HG03066 (cell line): ENCODE measurements around the gene APCDD1.

ENCODE experiments used
- ATAC-seq: cut with Tn5 transposase; IDR thresholded peaks from one replicate; pipeline ENCODE4 v1.9.1; 2021; ENCODE audit warnings: low read depth; ENCODE audit not compliant: unreplicated experiment

The APCDD1 gene

DNA sequence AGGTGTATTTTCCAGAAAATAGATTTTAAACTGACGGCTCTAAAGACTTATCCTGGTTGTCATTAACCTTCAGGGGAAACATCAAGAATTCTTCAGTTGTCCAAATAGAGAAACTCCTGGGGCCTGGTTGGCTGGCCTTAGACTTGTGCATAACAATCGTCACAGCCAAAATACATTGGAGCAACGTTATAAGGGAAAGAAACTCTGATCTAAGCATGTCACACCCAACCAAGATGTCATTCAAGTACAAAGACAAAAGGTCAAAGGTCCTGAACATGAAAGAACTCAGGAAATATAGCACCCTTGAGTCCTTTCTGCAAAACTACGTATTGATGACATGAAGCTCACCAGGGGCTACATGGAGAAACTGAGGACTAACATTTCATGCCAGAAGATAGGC, 23.8 kb upstream of the APCDD1 start:
- ATAC-seq, result no peak

DNA sequence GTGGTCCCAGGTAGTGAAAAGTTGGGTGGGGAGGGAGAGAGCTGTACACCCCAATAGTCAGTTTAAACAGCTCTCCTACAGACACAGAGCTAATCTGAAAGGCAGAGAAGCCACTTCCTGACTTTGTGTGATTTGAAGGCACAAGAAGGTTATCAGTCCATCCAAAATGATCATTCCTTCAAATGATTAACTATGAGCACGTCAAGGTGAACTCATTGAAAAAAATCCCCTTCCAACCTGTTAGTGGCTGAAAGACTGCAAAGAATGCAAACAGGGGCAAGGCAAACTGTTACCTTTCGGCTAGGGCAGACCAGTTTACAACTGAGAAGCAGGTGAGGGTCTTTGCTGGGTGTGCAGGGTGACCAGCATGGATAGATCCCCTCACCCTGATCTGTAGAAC, 22.8 kb upstream of the APCDD1 start:
- no peak for ATAC-seq

DNA sequence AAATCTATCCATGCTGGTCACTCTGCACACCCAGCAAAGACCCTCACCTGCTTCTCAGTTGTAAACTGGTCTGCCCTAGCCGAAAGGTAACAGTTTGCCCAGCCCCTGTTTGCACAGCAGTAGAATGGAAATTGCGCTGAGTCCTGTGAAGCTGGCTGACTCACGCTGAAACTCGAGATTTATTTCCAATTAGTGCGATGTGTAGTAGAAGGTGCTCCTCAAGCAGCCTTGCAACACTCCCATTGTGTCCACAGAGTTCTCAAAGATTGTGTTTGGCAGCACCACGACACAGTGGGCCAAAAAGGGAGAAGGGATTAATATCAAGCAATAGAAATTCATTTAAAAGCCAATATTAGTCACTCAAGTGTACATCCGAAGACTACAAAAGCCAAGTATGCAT, 21.7 kb upstream of the APCDD1 start:
- ATAC-seq, result no peak

DNA sequence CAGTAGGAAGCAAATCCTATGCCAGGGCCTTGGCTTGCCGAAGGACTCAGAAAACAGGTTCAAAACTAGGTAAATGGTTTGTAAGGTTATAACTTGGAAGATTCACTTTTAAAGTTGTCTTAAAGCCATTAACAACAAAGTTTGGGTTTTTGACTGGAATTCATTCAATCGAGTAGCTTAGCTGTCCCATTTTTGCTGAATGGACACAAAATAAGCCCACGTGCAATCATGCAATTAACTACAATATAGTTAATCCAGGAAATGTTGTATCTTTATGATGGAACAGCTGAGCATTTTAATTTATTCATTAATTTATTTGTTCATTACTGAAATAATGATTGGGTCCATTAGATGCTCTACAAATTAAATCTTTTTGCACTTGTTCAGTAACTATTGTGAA, 18.3 kb upstream of the APCDD1 start:
- no peak for ATAC-seq

DNA sequence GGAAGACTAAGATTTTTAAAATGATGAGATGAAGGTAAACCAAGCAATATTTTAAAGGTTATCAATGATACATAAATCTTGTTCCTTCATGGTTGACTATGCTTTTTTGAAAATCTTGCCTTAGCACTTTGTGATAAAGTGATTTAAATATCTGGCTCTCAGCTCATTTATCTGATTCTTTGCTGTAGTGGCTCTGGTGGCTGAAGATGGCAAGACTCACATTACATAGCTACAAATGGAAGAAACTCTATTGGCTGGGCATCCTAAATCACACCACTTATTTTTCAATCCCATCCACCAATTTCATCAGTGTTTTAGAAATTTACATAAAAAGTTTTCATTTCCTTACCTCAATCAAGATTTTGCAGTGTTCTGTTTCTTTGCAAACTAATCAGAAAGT, 16.6 kb upstream of the APCDD1 start:
- ATAC-seq, result no peak

DNA sequence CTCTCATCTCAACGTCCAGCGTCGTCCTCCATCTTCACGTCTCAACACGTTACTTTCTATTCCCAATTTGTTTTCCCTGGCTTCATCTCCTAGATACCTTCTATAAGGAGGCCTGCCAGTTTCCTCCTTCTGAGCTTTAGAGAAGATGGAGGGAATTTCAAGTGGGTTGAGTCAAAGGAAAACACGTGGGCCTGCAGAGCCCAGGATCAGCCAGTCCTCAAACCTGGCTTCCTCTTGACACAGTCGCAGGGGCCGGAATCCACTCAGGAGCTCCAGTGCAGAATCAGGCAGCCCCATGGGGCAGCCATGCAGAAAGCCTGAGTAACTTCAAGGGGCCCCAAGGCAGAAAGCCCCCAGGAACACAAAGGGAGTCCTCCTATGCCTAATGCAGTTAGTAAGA, 14.5 kb upstream of the APCDD1 start:
- ATAC-seq, result no peak

DNA sequence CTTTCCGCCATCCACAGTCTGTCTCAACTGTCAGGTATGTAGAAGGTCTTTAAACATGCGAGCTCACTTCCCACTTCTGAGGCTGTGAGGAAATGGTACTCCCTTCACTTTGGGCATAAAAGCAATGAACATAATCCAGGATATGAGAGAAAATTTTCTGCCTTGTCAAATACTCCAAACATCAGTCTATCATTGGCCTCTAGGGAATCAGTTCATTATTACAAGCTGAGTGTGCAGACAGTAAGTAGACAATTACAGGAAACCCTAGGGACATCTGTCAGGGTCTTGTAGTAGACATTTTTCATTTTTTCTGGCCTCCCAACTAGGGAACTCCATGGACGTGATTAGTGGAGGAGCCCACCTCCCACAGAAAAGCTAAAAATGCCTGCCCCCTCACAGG, 13.6 kb upstream of the APCDD1 start:
- no peak for ATAC-seq

DNA sequence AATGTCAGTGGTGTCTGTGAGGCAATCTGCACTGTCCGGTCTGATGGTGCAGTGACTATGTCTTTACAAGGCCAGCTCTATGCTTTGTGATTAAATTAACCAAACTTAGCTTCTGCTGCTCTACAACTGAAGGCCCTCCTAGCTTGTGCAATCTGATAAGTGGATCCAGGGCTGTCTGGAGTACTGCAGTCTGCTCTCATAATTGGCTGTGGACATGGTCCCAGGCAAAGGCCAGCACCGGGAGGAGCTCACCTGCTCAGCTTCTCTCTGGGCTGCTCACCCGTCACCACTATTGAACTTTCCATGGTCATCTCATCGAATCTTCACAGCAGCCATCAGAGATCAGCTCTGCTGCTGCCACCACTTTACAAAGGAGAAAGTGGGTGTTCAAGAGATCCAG, 13.0 kb upstream of the APCDD1 start:
- ATAC-seq, result no peak

DNA sequence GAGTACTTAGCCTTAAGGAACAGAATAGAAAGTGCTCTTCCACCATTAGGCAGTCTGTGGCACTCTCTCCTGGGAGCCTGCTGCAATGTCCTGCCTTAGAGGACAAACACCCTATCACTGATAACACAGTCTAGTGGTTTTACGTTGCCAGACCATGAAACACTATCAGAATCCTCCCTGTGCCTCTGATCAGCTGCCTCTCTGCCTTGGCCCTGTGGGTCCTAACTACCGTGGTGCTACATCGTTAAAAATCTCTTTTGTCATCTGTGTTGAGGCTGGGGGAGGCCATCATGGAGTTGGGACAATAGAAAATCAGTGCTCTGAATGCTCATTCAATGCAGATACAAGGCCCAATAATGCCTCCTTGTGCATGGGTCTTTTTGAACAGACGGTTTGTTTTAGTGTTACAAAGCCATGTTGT, 11.9 kb upstream of the APCDD1 start:
- ATAC-seq, result no peak

DNA sequence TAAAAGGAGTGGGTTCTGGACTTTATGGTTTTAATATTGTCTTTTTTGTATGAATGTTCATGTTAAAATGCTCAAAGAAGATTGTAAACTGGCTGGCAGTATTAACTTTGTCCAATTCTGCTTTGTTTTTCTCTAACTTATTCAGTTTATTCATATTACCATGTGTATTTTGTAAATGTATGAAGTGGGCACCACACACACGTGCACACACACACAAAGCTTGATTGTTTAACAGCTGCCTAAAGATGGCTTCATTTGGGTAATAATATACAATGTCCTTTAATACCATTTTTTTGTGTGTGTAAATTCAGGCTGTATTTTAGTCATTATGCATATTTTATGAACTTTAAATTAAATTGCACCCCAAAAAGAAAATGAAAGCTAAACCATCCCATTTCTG, 11.4 kb upstream of the APCDD1 start:
- ATAC-seq, result no peak

DNA sequence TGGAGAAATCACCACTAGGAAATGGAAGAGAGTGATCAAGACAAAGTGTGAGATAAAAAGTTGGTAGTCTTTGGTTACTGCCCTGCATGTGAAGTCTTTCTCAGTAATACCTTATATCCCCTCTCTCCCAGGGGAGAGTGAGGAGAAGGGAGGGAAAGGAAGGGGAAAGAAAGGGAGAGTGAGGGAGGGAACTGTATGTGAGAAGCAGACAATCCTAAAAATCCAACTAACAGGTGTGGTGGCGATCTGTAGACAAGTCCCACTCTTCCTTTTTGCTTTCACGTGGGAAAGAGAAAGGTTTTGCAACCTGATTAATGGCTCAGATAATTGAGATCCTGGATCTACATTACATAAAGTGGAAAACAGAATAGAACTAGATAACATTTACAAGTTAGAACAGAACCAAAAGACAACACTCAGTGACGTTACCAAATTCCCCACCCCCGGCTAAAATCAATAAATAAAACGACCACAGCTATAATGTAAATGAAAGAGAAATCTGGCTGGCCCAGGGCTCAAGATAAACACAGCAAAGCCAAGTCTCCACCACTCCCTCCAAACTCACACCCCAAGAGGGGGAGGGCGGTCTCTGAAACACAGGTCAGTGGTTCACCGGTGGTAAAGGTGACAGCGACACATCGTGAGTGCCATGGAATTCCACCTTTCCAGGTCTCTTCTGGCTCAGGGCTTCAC, 10.0 kb upstream of the APCDD1 start:
- no peak for ATAC-seq

DNA sequence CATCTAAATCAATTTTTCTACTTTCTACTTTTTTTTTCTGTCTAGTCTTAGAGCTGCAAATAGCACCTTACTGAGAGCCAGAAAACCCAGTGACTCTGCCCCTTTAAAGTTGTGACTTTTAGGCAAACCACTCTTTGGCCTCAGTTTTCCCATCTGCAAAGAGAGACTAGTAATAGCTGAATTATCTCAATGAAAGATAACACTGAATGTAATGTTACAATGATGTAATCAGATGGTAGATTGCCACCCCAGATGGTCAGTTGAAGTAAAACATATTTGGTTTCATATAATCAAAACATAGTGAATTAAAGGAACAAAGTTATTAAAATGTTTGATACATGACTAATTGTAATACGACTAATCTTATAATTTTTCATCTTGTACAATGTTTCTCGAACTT, 5.0 kb upstream of the APCDD1 start:
- ATAC-seq, result no peak

DNA sequence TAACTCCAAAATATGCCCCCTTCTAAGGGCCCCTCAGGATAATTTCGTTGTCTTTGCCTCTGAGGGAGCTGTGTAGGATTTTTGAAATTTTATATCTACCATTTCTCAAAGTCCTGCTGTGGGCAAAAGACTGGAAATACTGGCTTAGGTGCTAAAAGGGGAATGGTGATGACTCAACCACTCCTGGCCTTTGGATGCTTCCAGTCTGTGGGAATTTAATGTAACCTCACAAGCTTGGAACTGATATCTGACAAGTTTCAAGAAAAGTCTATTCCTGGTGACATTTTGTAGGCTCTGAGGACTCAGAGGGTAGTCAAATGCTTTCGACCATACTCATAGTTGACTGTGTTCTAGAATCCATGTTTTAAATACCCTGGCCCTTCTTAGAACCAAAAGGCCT, 3.4 kb upstream of the APCDD1 start:
- ATAC-seq, result no peak

DNA sequence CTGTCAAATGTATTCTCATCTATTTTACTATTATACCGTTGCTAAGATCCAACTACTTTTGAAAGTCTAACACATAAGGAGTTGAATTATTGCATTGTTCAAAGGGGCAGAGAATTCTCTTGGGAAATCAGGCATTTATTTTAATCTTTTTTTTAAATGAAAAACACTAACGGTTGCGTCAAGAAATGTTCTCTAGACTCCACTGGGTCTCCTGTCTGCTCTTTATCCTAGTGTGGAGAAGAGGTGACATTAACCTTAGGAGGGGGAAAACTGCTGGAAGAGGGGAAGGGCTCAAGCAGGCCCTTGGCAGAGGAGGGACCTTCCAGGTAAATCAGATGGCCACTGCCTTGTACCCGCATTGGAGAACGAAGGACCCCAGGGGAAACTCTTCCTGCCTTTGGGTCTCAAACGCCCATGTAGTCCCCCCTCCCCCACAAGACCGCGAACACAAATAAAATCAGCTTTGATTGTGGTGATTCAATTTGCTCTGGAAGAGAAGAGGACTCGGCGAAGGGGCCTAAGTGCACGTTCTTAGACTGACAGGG, 1.1 kb upstream of the APCDD1 start:
- no peak for ATAC-seq

DNA sequence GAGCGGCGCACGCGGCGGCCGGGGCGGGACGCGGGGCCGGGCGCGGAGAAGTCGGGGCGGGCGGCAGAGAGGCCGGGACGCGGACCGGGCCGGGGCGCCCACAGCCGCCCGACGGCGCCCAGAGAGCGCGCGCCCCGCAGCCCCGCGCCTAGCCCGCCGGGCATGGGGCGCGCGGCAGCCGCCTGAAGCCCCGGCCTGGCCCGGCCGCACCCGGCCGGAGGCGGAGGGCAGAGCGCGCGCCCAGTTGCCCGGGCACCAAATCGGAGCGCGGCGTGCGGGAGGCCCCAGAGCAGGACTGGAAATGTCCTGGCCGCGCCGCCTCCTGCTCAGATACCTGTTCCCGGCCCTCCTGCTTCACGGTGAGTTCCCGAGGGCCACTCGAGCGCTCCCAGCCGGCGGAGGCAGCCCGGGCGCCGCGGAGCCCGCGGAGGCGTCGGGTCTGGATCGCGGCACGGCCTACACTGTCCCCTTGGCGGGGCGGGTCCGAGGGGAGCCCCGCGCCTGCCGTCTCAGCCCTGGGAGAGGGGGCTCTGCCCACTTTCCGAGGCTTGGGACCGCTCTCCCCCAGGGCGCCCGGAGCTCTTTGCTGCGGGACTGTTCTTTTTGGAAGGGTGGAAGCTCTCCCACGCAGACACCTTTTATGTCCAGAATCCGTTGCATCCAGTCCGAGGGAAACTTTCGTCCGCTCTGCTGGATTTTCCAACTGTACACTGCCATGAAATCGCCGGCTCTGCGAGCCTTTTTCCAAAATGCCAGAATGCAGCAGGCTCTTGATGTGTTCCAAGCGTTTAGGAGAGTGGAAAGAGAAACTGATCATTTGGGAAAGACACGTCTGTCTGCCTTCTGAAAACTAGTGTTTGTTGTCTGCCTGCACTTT, 484 bp downstream of the APCDD1 start:
- ATAC-seq, result no peak

DNA sequence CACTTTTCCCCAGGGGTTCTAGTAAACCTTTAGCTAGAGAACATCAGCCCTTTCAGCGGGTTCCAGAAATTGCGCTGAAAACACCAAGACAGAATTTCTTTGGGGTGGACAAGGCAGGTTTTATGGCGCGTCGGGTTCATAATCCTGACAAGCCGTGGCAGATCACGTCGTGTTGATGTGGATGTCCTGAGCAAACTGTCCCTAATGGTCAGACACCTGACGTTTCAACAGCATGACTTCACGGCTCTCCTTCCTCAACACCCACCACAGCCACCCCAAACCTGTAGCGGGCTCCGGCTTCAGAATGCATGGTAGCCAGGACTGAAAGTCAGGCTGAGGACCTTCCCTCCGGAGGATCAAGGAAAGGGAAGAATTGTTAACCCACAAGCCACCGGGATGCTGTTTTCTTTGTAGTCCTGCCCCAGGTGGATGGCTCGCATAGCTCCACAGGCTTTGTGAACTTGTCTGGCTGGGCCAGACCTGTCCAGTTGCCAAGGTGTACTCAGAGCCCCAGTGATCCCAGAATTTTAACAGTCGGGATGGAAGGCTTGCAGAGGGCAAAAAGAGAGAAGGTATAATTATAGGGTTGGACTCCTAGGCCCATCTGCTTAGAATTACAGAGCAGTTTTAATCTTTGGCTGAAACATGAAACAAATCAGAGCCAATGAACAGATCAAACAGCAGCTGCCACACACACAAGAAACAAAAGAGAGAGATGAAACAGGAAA, 1.5 kb downstream of the APCDD1 start:
- ATAC-seq, result no peak

DNA sequence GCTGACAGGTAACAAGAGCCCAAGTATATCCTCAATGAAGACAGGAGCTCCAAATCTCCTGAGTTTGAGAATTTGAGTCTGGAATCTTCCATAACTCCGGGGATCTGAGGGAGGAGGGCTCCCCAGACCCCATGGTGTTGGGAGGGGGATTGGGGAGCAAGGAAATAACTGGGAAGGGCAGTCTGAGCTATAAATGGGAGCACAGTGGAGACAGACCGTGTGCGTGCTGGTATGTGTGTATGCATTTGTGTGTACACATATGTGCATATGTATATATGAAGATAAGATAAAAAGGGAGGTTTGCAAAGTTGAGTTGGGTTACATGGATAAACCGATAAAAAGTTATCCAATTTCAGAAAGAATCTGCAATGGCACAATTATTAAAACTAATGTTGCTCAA, 2.3 kb downstream of the APCDD1 start:
- ATAC-seq, result no peak

DNA sequence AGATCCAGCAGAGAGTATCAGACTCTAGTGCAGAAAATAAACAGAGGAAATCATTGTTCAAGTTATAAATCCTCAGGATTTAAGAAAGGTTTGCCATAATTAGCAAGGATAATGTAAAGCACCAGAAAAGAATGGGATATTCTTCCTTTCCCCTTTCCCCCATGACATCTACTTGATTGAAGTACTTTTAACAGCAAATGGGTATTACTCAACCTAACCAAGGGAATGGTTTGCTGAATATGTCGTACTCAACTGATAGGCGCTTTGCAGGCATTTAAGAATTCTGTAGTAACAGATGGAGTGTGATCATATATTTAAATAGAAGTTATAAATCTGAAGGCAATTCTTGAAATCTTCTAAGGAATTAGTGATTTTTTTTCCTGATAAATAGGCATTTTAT, 2.7 kb downstream of the APCDD1 start:
- no peak for ATAC-seq

DNA sequence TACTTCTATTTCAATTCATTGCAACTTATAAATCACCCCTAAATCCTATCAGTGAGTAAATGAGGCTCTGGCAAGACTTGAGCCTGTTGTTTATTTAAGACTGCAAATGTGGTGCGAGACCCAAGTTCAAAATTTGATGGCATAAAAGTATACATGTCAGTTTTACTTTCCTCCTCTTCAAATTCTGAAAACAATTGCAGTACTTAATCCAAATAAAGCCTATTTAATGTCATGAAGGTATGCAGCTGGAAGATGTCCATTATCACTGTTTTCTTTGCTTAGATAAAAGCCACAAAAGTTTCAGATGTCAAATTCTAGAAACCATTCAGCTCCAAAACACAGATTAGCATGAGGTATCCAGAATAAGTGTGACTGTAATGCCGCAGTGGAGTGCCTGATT, 3.3 kb downstream of the APCDD1 start:
- ATAC-seq, result no peak

DNA sequence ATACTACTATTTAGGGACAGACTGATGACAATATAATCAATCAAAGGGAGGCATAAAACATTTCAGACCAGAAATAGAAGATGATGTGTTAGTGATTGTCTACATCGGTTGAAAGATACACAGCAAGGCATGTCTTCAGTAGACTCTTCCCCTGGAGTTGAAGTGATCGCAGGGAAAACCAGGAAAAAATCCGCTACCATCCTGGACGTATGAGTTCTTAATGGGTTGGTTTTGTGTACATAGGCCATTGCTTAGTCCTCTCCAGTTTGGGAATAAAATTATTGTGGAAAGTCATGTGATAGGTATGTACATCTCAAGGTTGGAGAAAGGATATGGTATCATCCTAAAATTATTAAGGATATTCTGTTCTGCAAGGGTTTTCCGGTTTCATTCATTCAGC, 4.3 kb downstream of the APCDD1 start:
- ATAC-seq, result no peak

DNA sequence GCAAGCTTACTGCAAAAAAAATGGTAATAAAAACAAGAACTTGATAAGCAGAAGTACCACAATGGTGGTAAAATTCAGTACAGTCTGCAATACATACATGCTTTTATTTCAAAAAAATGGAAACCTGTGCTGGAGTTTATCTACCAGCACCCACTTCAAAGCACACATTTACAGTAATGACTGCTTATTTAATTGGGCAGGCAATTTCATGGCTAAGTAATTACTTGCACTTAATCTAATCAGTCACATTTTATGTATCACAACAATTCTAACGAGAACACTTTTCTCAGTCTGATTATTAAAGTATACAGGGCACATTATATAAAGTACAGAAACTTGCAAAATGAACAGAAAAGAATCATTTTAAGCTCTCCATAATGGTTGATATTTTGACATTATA, 5.2 kb downstream of the APCDD1 start:
- ATAC-seq, result no peak
